Measurements from ENCODE around the gene SOS1.
"Not testable (repeated sequence)": the region's sequence is repeated elsewhere in the genome, so short reads cannot be mapped to it uniquely, and the experiment has no call there.

The SOS1 gene

GRCh38 chr2:39140322-39140847 is 19.5 kb upstream of the SOS1 start:
- DNase-seq = no peak

GRCh38 chr2:39139511-39140237 is 18.8 kb upstream of the SOS1 start:
- intact Hi-C loops (cut with DNase I) = no loop called here
- DNase-seq = no peak

More at GRCh38 chr2:39140322-39140847, 19.5 kb upstream of the SOS1 start:
- intact Hi-C loops (cut with DNase I) = no loop called here

GRCh38 chr2:39138837-39139211 is 18.0 kb upstream of the SOS1 start:
- DNase-seq = no peak
- intact Hi-C loops (cut with DNase I) = no loop called here

DNA sequence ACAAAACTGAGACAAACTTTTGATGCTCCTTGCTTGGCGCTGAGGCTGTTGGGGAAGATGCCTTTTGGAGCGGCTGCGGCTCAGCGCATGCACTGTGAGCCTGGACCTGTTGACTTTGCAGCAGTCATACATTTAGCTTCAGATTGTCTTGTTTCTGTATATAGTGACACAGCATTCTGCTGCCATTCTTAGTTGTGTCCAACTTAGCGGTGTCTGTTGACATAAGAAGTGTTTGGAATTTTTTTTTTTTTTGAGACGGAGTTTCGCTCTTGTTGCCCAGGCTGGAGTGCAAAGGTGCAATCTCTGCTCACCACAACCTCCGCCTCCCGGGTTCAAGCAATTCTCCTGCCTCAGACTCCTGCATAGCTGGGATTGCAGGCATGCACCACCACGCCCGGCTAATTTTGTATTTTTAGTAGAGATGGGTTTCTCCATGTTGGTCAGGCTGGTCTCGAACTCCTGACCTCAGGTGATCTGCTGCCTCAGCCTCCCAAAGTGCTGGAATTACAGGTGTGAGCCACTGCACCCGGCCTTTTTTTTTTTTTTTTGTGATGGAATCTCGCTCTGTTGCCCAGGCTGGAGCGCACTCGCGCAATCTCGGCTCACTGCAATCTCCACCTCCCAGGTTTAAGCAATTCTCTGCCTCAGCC is 17.5 kb upstream of the SOS1 start:
- DNase-seq; intact Hi-C loops (cut with DNase I): not testable (repeated sequence)

GRCh38 chr2:39136799-39137198 is 15.9 kb upstream of the SOS1 start:
- no peak for DNase-seq
- intact Hi-C loops (cut with DNase I) = no loop called here

DNA sequence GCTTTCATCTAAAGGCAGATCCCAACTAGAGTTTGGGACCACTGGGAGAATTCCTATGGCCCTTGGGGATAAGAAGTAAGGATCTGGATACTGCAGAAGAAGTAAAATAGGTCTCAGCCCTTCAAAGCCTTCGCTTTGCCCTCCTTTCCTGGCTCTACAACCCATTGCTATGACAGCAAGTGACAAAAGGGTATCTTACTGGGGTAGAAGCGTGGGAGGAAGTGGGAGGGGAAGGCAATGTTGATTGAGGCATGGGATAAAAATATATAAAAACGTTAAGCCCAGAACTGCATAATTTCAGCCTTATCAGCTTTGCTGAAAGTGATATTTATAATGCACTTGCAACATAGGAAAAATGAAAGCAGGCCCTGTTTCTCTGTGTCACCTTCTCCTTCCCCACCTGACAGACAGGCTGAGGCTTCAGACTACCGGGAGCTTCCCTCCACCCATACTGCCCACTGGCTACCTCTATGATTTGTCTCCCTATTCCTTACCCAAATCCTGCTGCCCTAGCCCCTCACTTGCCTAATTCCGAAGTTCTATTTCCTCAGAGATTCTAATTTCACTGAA is 14.9 kb upstream of the SOS1 start:
- DNase-seq = peak in 19 of 42 donors; percentile 9 to 76 (median 38)
- intact Hi-C loops (cut with DNase I) = no loop called here

DNA sequence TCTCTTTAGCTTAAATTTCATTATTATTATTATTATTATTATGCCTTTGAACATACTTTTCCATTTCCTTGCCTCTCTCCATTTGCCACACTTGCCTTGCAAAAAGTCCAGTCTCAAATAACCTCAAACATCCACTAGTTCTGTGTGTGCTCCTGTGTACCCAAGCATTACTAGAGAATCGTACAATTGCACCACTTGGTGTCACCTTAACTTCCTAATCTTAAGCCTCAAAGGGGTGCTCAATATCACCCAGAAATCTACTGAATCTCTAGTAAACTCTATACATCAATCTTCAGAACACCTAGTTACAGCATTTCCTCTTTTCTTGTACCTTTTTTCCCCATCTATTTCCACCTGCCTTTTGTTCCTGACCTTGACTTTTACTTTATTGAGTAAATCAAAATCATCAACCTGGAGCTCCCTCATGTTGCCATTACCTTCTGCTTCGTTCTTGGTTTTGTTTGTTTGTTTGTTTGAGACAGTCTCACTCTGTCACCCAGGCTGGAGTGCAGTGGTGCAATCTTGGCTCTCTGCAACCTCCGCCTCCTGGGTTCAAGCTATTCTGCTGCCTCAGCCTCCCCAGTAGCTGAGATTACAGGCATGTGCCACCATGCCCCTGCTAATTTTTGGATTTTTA is 12.5 kb upstream of the SOS1 start:
- DNase-seq = no peak
- intact Hi-C loops (cut with DNase I) = no loop called here

- DNase-seq = no peak
- intact Hi-C loops (cut with DNase I) = loop anchor here (10.0 kb wide), 1 partner anchor 524 kb away; the partner anchor contains the start of gene HNRNPLL
Observed at GRCh38 chr2:39128919-39129391, 8.1 kb upstream of the SOS1 start.

GRCh38 chr2:39127973-39128372 is 7.1 kb upstream of the SOS1 start:
- intact Hi-C loops (cut with DNase I) = loop anchor here (10.0 kb wide), 1 partner anchor 523 kb away; the partner anchor contains the start of gene HNRNPLL

DNA sequence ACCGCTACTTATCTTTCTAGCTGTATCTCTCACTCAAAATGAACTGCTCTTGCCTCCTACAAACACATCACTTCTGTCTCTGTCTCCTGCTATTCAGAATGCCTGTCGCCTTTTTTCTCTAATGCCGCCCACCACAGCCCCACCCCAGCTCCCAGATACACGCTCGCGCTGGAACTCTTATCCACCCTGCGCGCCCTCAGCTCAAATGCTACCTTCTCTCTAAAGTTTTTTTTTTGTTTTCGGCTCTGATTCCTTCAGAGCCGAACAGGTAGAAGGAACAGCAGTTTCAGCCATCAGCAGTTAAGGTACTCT is 3.9 kb upstream of the SOS1 start:
- intact Hi-C loops (cut with DNase I) = loop anchor here (5.0 to 10.0 kb wide), 2 partner anchors 67 to 520 kb away; partner anchors contain the start of gene HNRNPLL
- peak; percentile 38 to 91 (median 74) for DNase-seq

More at GRCh38 chr2:39127973-39128372, 7.1 kb upstream of the SOS1 start:
- DNase-seq = no peak

- peak; percentile 87 to 98 (median 96) for DNase-seq
- intact Hi-C loops (cut with DNase I) = loop anchor here (5.0 to 10.0 kb wide), 2 partner anchors 67 to 519 kb away; partner anchors contain the start of gene HNRNPLL
Observed at GRCh38 chr2:39124000-39124745, 3.3 kb upstream of the SOS1 start.

GRCh38 chr2:39123436-39123999 is 2.7 kb upstream of the SOS1 start:
- intact Hi-C loops (cut with DNase I) = loop anchor here (5.0 to 10.0 kb wide), 2 partner anchors 66 to 519 kb away; partner anchors contain the start of gene HNRNPLL

DNA sequence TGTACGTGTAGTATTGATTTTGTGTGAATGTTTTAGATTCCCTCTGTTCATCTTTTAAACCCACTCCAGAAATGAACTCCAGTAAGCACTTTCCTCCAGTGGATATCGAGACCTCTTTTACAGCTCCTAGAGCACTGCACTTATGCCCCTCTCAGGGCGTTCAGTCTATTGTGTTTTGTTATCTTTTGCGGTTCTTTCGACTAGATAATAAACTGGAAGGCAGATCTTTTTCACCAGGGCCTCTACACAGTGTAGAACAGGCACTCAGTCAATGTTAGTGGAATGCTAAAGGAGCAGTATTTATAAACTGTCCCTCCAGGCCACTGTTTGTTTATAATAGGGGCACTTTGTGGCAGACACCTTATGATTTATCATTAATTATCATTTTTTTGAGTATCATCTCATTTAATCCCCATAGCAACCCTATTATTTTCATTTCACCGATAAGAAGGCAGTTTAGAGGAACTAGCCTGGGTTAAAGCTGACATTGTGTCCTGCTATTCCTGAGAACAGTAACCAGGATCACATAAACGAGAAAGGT is 742 bp upstream of the SOS1 start:
- no peak for DNase-seq
- intact Hi-C loops (cut with DNase I) = loop anchor here (2.0 to 10.0 kb wide), 3 partner anchors 64 to 517 kb away; partner anchors contain the start of gene HNRNPLL

More at GRCh38 chr2:39123436-39123999, 2.7 kb upstream of the SOS1 start:
- DNase-seq = no peak

DNA sequence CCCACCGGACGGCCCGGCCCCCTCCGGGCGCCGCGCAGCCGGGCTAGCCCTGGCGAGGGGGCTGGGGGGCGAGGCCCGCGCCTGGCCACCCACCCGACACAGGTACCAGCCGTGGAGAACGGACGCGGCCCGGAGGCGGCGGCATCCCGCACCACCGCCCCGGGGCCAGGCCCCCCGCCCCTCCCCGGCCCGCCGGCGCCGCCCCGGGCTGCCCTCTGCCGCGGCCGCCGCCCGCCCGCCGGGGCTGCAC is 405 bp downstream of the SOS1 start:
- peak in 1 of 42 donors; percentile 18 for DNase-seq
- intact Hi-C loops (cut with DNase I) = loop anchor here (2.0 to 10.0 kb wide), 3 partner anchors 63 to 516 kb away; partner anchors contain the start of gene HNRNPLL

GRCh38 chr2:39119732-39120520 is 925 bp downstream of the SOS1 start:
- intact Hi-C loops (cut with DNase I) = loop anchor here (2.0 to 10.0 kb wide), 3 partner anchors 63 to 515 kb away; partner anchors contain the start of gene HNRNPLL
- peak in 39 of 42 donors; percentile 18 to 78 (median 60) for DNase-seq

DNA sequence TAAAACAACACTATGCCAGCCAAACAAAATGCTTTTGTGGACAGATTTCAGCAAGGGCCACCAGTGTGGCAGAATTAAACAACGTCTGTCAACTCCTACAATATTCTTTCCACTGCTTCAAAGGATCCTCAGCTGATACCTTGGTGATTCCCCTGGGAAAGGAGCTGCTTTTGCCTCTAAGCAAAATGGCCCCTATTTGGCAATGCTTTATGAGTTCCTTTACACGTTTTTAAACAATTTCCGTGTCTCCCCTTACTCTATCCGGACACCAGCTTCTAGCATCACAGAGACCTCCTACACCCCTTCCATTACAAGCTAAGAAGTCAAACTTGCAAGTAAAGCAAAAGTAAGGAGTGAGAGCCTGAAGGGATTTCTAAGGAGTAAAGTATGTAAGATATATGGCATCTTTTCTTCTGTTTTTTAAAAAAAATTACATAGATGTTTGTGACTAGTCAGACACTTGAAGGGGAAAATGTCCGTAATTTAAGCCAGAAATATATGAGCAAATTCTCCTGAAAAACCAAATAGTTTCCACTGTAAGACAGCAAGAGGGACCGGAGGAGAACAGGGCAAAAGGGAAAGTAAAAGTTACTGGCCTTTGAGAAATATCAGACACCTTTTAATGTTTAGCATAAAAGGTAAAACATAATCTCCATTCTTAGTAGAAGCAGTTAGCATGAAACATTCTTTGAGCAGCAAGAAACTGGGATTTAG is 1.9 kb downstream of the SOS1 start:
- DNase-seq = no peak
- intact Hi-C loops (cut with DNase I) = no loop called here

Data from head of caudate nucleus (tissue), 42 donors.